Mesenchymal stem cell (in vitro differentiated cells and primary cell): Measurements from ENCODE around the gene MALRD1.

ENCODE experiments used
- DNase-seq: peaks from one replicate; pipeline ENCODE4 v3.0.0-alpha.2; 2013
- H2AFZ ChIP-seq: one replicate; pipeline ENCODE4 v1.6.1; 2013; ENCODE audit warnings: low read depth, mild to moderate bottlenecking, control low read depth, inconsistent platforms, low read length, moderate library complexity
- H2AK5ac ChIP-seq: 2 replicates; pipeline ENCODE4 v1.6.1; 2013; ENCODE audit warnings: low read length, moderate library complexity, mild to moderate bottlenecking, inconsistent platforms; ENCODE audit not compliant: severe bottlenecking
- H2BK120ac ChIP-seq: one replicate; pipeline ENCODE4 v1.6.1; 2013; ENCODE audit warnings: low read depth, mild to moderate bottlenecking, inconsistent platforms, low read length, moderate library complexity
- H2BK12ac ChIP-seq, 2 experiments: one replicate each; pipeline ENCODE4 v1.6.1; 2013; ENCODE audit warnings: inconsistent platforms in 2 of 2, low read length in 2 of 2, mild to moderate bottlenecking in 2 of 2, moderate library complexity in 2 of 2, control low read depth in 1 of 2
- H2BK15ac ChIP-seq: one replicate; pipeline ENCODE4 v1.6.1; 2013; ENCODE audit warnings: mild to moderate bottlenecking, low read depth, inconsistent platforms; ENCODE audit not compliant: poor library complexity, severe bottlenecking
- H2BK5ac ChIP-seq: 2 replicates; pipeline ENCODE4 v1.6.1; 2013; ENCODE audit warnings: low read depth, mild to moderate bottlenecking, low read length, control low read depth, inconsistent platforms; ENCODE audit not compliant: poor library complexity, severe bottlenecking
- H3K14ac ChIP-seq, 2 experiments: one replicate each; pipeline ENCODE4 v1.6.1; 2013; ENCODE audit warnings: inconsistent platforms in 2 of 2, low read length in 2 of 2, control low read depth in 1 of 2, mild to moderate bottlenecking in 1 of 2, moderate library complexity in 1 of 2
- H3K18ac ChIP-seq, 2 experiments: one replicate each; pipeline ENCODE4 v1.6.1; 2013; ENCODE audit warnings: inconsistent platforms in 2 of 2, low read length in 2 of 2, control low read depth in 1 of 2, low read depth in 1 of 2, mild to moderate bottlenecking in 1 of 2
- H3K23ac ChIP-seq, 2 experiments: one replicate each; pipeline ENCODE4 v1.6.1; 2013; ENCODE audit warnings: inconsistent platforms in 2 of 2, low read length in 2 of 2, mild to moderate bottlenecking in 2 of 2, moderate library complexity in 2 of 2, control low read depth in 1 of 2
- H3K27ac ChIP-seq: 2 replicates; pipeline ENCODE4 v1.5.1; 2013; ENCODE audit warnings: mild to moderate bottlenecking, moderate library complexity, low read length, control low read depth, inconsistent platforms; ENCODE audit not compliant: poor library complexity, severe bottlenecking
- H3K27me3 ChIP-seq, 2 experiments: 2 replicates each; pipeline versions ENCODE4 v1.6.1 to v1.7.0; 2013; ENCODE audit warnings: low read length in 2 of 2, mild to moderate bottlenecking in 2 of 2, moderate library complexity in 2 of 2, control low read depth in 1 of 2, inconsistent platforms in 1 of 2; ENCODE audit not compliant: control insufficient read depth in 1 of 2, insufficient read depth in 1 of 2
- H3K36me3 ChIP-seq, 2 experiments: 2 replicates each; pipeline versions ENCODE4 v1.6.1 to v1.7.0; 2013; ENCODE audit warnings: low read length in 2 of 2, control low read depth in 1 of 2, inconsistent platforms in 1 of 2, low read depth in 1 of 2, mild to moderate bottlenecking in 1 of 2; ENCODE audit not compliant: insufficient read depth in 2 of 2, control insufficient read depth in 1 of 2
- H3K4ac ChIP-seq, 2 experiments: one replicate each; pipeline ENCODE4 v1.6.1; 2013; ENCODE audit warnings: inconsistent platforms in 2 of 2, low read length in 2 of 2, mild to moderate bottlenecking in 2 of 2, moderate library complexity in 2 of 2, control low read depth in 1 of 2, low read depth in 1 of 2
- H3K4me1 ChIP-seq: 2 replicates; pipeline ENCODE4 v1.6.1; 2013; ENCODE audit warnings: low read depth, low read length, control low read depth; ENCODE audit not compliant: control insufficient read depth, insufficient read depth
- H3K4me2 ChIP-seq: 2 replicates; pipeline ENCODE4 v1.6.1; 2013; ENCODE audit warnings: low read length, mild to moderate bottlenecking, inconsistent platforms; ENCODE audit not compliant: poor library complexity, severe bottlenecking
- H3K4me3 ChIP-seq, 2 experiments: 2 replicates each; pipeline versions ENCODE4 v1.5.1 to v1.7.0; 2013; ENCODE audit warnings: low read length in 2 of 2, mild to moderate bottlenecking in 2 of 2, control low read depth in 1 of 2, low read depth in 1 of 2; ENCODE audit not compliant: insufficient read depth in 1 of 2
- H3K79me1 ChIP-seq: replicated peaks from 2 replicates; pipeline ENCODE4 v1.6.1; 2013; ENCODE audit warnings: mild to moderate bottlenecking, control low read depth, low read length, inconsistent platforms; ENCODE audit not compliant: poor library complexity, severe bottlenecking
- H3K9ac ChIP-seq: 2 replicates; pipeline ENCODE4 v1.7.0; 2013; ENCODE audit warnings: mild to moderate bottlenecking, low read length, moderate library complexity
- H3K9me3 ChIP-seq: 2 replicates; pipeline ENCODE4 v1.7.0; 2013; ENCODE audit warnings: mild to moderate bottlenecking, low read length; ENCODE audit not compliant: control insufficient read depth
- H4K8ac ChIP-seq: one replicate; pipeline ENCODE4 v1.6.1; 2013; ENCODE audit warnings: inconsistent platforms, mild to moderate bottlenecking, low read length, moderate library complexity
- H4K91ac ChIP-seq: one replicate; pipeline ENCODE4 v1.6.1; 2013; ENCODE audit warnings: mild to moderate bottlenecking, low read length, inconsistent platforms
- WGBS: methylation state at CpG from one replicate; pipeline ENCODE4 v1.1.7; 2013; ENCODE audit warnings: mixed read lengths; 5-methylcytosine and 5-hydroxymethylcytosine counted together

Gene MALRD1

GRCh38 chr10:19453967-19454366, 405.4 kb downstream of the MALRD1 start:
- no peaks in the 10 kb centered on the region for H3K79me1 ChIP-seq
- no peak overlapping the region for H2AK5ac ChIP-seq
- no peak overlapping the region for H3K4me3 ChIP-seq
- H3K27ac ChIP-seq: no peak overlapping the region
- no peak overlapping the region for H2BK15ac ChIP-seq
- H2BK5ac ChIP-seq: no peak overlapping the region
- no peak overlapping the region for H2BK120ac ChIP-seq
- no peak overlapping the region for H3K9ac ChIP-seq
- no peaks in the 10 kb centered on the region for H3K27me3 ChIP-seq
- no peak overlapping the region for H3K14ac ChIP-seq
- no peaks in the 10 kb centered on the region for H3K4me1 ChIP-seq
- no peak overlapping the region for H3K23ac ChIP-seq
- no peak overlapping the region for H2BK12ac ChIP-seq
- H3K9me3 ChIP-seq: no peaks in the 10 kb centered on the region
- H3K4ac ChIP-seq: no peak overlapping the region
- no peak overlapping the region for H2AFZ ChIP-seq
- H3K36me3 ChIP-seq: no peaks in the 10 kb centered on the region
- H3K4me2 ChIP-seq: no peak overlapping the region
- H4K8ac ChIP-seq: no peak overlapping the region
- DNase-seq: no peak
- no peak overlapping the region for H3K18ac ChIP-seq
- no peak overlapping the region for H4K91ac ChIP-seq

GRCh38 chr10:19461588-19461987, 413.0 kb downstream of the MALRD1 start:
- H3K36me3 ChIP-seq: no peaks in the 10 kb centered on the region
- no peak overlapping the region for H3K18ac ChIP-seq
- no peak overlapping the region for H4K91ac ChIP-seq
- H3K9ac ChIP-seq: no peak overlapping the region
- no peak overlapping the region for H3K4me2 ChIP-seq
- no peak overlapping the region for H2BK5ac ChIP-seq
- no peak overlapping the region for H3K14ac ChIP-seq
- no peak overlapping the region for H2BK12ac ChIP-seq
- H2AK5ac ChIP-seq: no peak overlapping the region
- no peaks in the 10 kb centered on the region for H3K9me3 ChIP-seq
- H3K27ac ChIP-seq: no peak overlapping the region
- DNase-seq: no peak
- no peaks in the 10 kb centered on the region for H3K4me1 ChIP-seq
- H3K23ac ChIP-seq: no peak overlapping the region
- H3K4ac ChIP-seq: no peak overlapping the region
- H3K27me3 ChIP-seq: no peaks in the 10 kb centered on the region
- H3K79me1 ChIP-seq: no peaks in the 10 kb centered on the region
- H2BK120ac ChIP-seq: no peak overlapping the region
- H2BK15ac ChIP-seq: no peak overlapping the region
- WGBS: 94% methylated on average over 5 of the region's 5 CpGs
- no peak overlapping the region for H4K8ac ChIP-seq
- H3K4me3 ChIP-seq: no peak overlapping the region
- H2AFZ ChIP-seq: no peak overlapping the region

DNA sequence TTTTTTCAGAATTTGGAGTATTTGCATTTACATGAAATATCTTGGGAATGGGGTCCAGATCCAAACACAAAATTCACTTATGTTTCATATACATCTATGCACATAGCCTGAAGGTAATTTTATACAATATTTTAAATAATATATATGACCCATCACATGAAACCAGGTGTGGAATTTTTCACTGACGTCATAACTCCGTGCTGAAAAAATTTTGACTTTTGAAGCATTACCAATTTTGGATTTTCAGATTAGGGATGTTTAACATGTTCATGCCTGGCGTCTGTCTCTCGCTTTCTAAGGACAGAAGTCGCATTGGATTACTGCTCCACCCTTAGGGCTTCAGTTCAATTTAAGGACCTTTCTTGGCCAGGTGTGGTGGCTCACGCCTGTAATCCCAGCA, 418.1 kb downstream of the MALRD1 start:
- Histone ChIP-seq H2BK120ac (no peak overlapping the region), H2BK5ac (no peak overlapping the region), H2AK5ac (no peak overlapping the region), H3K9me3 (peaks cover 4% of the 10 kb centered on the region), H3K18ac (no peak overlapping the region), H3K23ac (no peak overlapping the region), H2BK15ac (no peak overlapping the region), H3K4ac (no peak overlapping the region), H3K9ac (no peak overlapping the region), H3K4me1 (no peaks in the 10 kb centered on the region), H3K27ac (no peak overlapping the region), H2BK12ac (no peak overlapping the region), H2AFZ (no peak overlapping the region), H4K91ac (no peak overlapping the region), H3K27me3 (no peaks in the 10 kb centered on the region), H3K4me2 (no peak overlapping the region), H4K8ac (no peak overlapping the region), H3K4me3 (no peak overlapping the region), H3K36me3 (no peaks in the 10 kb centered on the region), H3K14ac (no peak overlapping the region), H3K79me1 (no peaks in the 10 kb centered on the region)
- no peak for DNase-seq
- 98% methylated on average over 6 of the region's 6 CpGs for WGBS

DNA sequence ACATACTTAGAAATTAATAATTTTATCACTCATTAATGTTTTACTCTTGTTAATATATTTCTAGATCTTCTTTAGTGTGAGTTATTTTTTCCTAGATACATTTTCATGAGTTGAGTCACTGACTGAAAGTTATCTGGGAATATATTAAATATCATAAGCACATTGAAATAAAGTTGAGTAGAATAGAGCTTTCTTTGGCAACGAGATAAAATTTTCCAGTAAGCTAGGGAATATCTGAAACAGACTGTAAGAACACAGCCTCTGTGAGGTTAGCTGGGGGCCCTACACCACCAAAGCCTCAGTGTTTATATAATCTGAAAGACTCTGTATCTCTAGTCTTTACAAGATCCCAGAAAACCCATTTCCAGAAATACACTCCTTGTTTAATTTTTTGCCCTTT, 419.8 kb downstream of the MALRD1 start:
- H4K8ac ChIP-seq: no peak overlapping the region
- H3K27ac ChIP-seq: no peak overlapping the region
- no peak overlapping the region for H2AK5ac ChIP-seq
- no peak overlapping the region for H2BK12ac ChIP-seq
- H3K18ac ChIP-seq: no peak overlapping the region
- no peak overlapping the region for H2BK5ac ChIP-seq
- H3K4me1 ChIP-seq: no peaks in the 10 kb centered on the region
- no peaks in the 10 kb centered on the region for H3K79me1 ChIP-seq
- H3K36me3 ChIP-seq: no peaks in the 10 kb centered on the region
- H2AFZ ChIP-seq: no peak overlapping the region
- H2BK15ac ChIP-seq: no peak overlapping the region
- H3K23ac ChIP-seq: no peak overlapping the region
- H3K4me3 ChIP-seq: no peak overlapping the region
- WGBS: 80% methylated on average over 1 of the region's 1 CpG
- no peak overlapping the region for H3K14ac ChIP-seq
- no peak overlapping the region for H3K4ac ChIP-seq
- DNase-seq: no peak
- H2BK120ac ChIP-seq: no peak overlapping the region
- H3K27me3 ChIP-seq: no peaks in the 10 kb centered on the region
- H3K9me3 ChIP-seq: peaks cover 4% of the 10 kb centered on the region
- H4K91ac ChIP-seq: no peak overlapping the region
- no peak overlapping the region for H3K9ac ChIP-seq
- H3K4me2 ChIP-seq: no peak overlapping the region
